ENCODE data around the gene FBXW8.

FBXW8 gene

GRCh38 chr12:117020536-117021220 lies 109.9 kb downstream of the FBXW8 start:
- no peak for DNase-seq (ENCODE audit: low spot score)

- no peak for DNase-seq (ENCODE audit: low spot score)
Measured at GRCh38 chr12:117022465-117022864, 111.7 kb downstream of the FBXW8 start.

- no peak for DNase-seq (ENCODE audit: low spot score)
Measured at GRCh38 chr12:117023998-117024960, 113.5 kb downstream of the FBXW8 start.

GRCh38 chr12:117024961-117025480 lies 114.3 kb downstream of the FBXW8 start:
- no peak for DNase-seq (ENCODE audit: low spot score)

GRCh38 chr12:117025481-117026151 lies 114.9 kb downstream of the FBXW8 start:
- DNase-seq (ENCODE audit: low spot score): peak; percentile 42

- no peak for DNase-seq (ENCODE audit: low spot score)
Measured at GRCh38 chr12:117026343-117026742, 115.6 kb downstream of the FBXW8 start.

GRCh38 chr12:117026921-117027250 lies 116.1 kb downstream of the FBXW8 start:
- no peak for DNase-seq (ENCODE audit: low spot score)

- DNase-seq (ENCODE audit: low spot score): no peak
Measured at GRCh38 chr12:117027251-117028086, 116.7 kb downstream of the FBXW8 start.

- DNase-seq (ENCODE audit: low spot score): no peak
Measured at GRCh38 chr12:117028254-117028653, 117.5 kb downstream of the FBXW8 start.

GRCh38 chr12:117030187-117030900 lies 119.6 kb downstream of the FBXW8 start:
- DNase-seq (ENCODE audit: low spot score): no peak

- no peak for DNase-seq (ENCODE audit: low spot score)
Measured at GRCh38 chr12:117031843-117032592, 121.3 kb downstream of the FBXW8 start.

GRCh38 chr12:117032593-117033381 lies 122.0 kb downstream of the FBXW8 start:
- DNase-seq (ENCODE audit: low spot score): no peak

- no peak for DNase-seq (ENCODE audit: low spot score)
Measured at GRCh38 chr12:117033382-117034221, 122.9 kb downstream of the FBXW8 start.

GRCh38 chr12:117034249-117034648 lies 123.5 kb downstream of the FBXW8 start:
- DNase-seq (ENCODE audit: low spot score): no peak

GRCh38 chr12:117034701-117035151 lies 124.0 kb downstream of the FBXW8 start:
- no peak for DNase-seq (ENCODE audit: low spot score)

- no peak for DNase-seq (ENCODE audit: low spot score)
Measured at GRCh38 chr12:117035287-117035686, 124.5 kb downstream of the FBXW8 start.

- no peak for DNase-seq (ENCODE audit: low spot score)
Measured at GRCh38 chr12:117036046-117036445, 125.3 kb downstream of the FBXW8 start.

- DNase-seq (ENCODE audit: low spot score): no peak
Measured at GRCh38 chr12:117036547-117036946, 125.8 kb downstream of the FBXW8 start.

Data from CD4-positive, alpha-beta T cell treated with Interleukin-15 for 4 hours (primary cell).